ENCODE measurements around the gene CDKN2B. TPM values are rescaled to one million over a fixed set of nuclear protein-coding genes. Genes with fewer than 3 reads are reported as not detected.

The CDKN2B gene
- total RNA-seq, 1 experiment from 2014 or later = 0.05 TPM

GRCh38 chr9:21988056-21988990 is 20.8 kb downstream of the CDKN2B start:
- no TSS peak for BruUV-seq (replicated peaks)
- no peak for ATAC-seq
- in situ Hi-C loops (cut with HindIII; ENCODE audit: low pct_unique_long_range_greater_than_20kb, low sequenced_read_pairs) (no loop called here), intact Hi-C loops (cut with micrococcal nuclease; ENCODE audit: unreplicated experiment) (no loop called here)
- ChIA-PET CTCF (no interaction called here), POLR2A (no interaction called here)
- no peak for DNase-seq (ENCODE audit: low read depth, low spot score)
- H3K27me3 ChIP-seq (ENCODE audit: control insufficient read depth, insufficient read depth, low read length) = no peaks in the 10 kb centered on the region
- no peak overlapping the region for H3K4me3 ChIP-seq (ENCODE audit: low read depth in 2 of 2, low read length in 2 of 2)
- no peaks in the 10 kb centered on the region for H3K4me1 ChIP-seq (ENCODE audit: control insufficient read depth, insufficient read depth, low read length)
- H3K36me3 ChIP-seq (ENCODE audit: control insufficient read depth, insufficient read depth, low read length) = no peaks in the 10 kb centered on the region
- TF ChIP-seq POLR2AphosphoS5 (IDR thresholded peaks at IDR 0.05; ENCODE audit: low read depth, low read length) = no peak
- TF ChIP-seq REST (IDR thresholded peaks at IDR 0.05; ENCODE audit: insufficient read depth in 1 of 2, low read depth in 2 of 2, low read length in 1 of 2) = no peak
- no peak for TF ChIP-seq TCF7L2 (IDR thresholded peaks at IDR 0.05; ENCODE audit: low read depth, low read length)
- no peak for TF ChIP-seq SIN3A (IDR thresholded peaks at IDR 0.05; ENCODE audit: borderline replicate concordance, insufficient read depth, low read depth, low read length)
- no peak for TF ChIP-seq CTCF (IDR thresholded peaks at IDR 0.05)
- no peaks in the 10 kb centered on the region for H3K9me3 ChIP-seq (ENCODE audit: control insufficient read depth, insufficient read depth, low read depth, low read length)
- no peak overlapping the region for H3K27ac ChIP-seq (ENCODE audit: low read length)

- in situ Hi-C loops (cut with HindIII; ENCODE audit: low pct_unique_long_range_greater_than_20kb, low sequenced_read_pairs) = no loop called here
- CTCF ChIA-PET = no interaction called here
- H3K4me3 ChIP-seq (ENCODE audit: low read depth in 2 of 2, low read length in 2 of 2) = no peak overlapping the region
- no peak for DNase-seq (ENCODE audit: low read depth, low spot score)
- H3K36me3 ChIP-seq (ENCODE audit: control insufficient read depth, insufficient read depth, low read length) = no peaks in the 10 kb centered on the region
- TF ChIP-seq TCF7L2 (IDR thresholded peaks at IDR 0.05; ENCODE audit: low read depth, low read length) (no peak), REST (IDR thresholded peaks at IDR 0.05; ENCODE audit: insufficient read depth in 1 of 2, low read depth in 2 of 2, low read length in 1 of 2) (no peak), POLR2AphosphoS5 (IDR thresholded peaks at IDR 0.05; ENCODE audit: low read depth, low read length) (no peak), SIN3A (IDR thresholded peaks at IDR 0.05; ENCODE audit: borderline replicate concordance, insufficient read depth, low read depth, low read length) (no peak)
- POLR2A ChIA-PET = no interaction called here
- BruUV-seq (replicated peaks) = no TSS peak
- no peaks in the 10 kb centered on the region for H3K27me3 ChIP-seq (ENCODE audit: control insufficient read depth, insufficient read depth, low read length)
- no peaks in the 10 kb centered on the region for H3K9me3 ChIP-seq (ENCODE audit: control insufficient read depth, insufficient read depth, low read depth, low read length)
- intact Hi-C loops (cut with micrococcal nuclease; ENCODE audit: unreplicated experiment) = no loop called here
- ATAC-seq = no peak
- no peak overlapping the region for H3K27ac ChIP-seq (ENCODE audit: low read length)
- H3K4me1 ChIP-seq (ENCODE audit: control insufficient read depth, insufficient read depth, low read length) = no peaks in the 10 kb centered on the region
Measured at GRCh38 chr9:21985964-21986667, 23.0 kb downstream of the CDKN2B start.
